ENCODE results near the gene BCHE.

BCHE gene

DNA sequence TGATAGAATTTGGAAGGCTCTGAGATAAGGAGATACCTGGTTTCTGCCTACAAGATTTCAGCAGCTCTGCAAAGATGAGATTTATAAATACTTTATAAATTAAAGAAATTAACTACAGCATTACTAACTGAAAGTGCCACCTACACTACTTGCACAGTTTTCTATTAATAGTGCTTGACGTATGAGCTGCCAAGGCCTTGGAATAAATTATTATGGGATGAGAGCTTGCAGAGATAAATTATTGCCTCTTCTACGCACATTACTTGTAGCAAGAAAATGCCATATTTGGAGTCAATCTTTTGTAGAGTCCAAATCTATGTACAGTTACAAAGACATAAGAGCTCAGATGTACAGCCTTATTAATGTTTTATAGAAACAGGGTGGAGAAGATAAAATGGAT lies 89.1 kb downstream of the BCHE start:
- no peak for DNase-seq

- DNase-seq, result no peak
Observed at GRCh38 chr3:165746874-165747273, 90.3 kb downstream of the BCHE start.

GRCh38 chr3:165744025-165744424 lies 93.2 kb downstream of the BCHE start:
- no peak for DNase-seq

GRCh38 chr3:165742351-165742750 lies 94.9 kb downstream of the BCHE start:
- no peak for DNase-seq

- DNase-seq, result no peak
Observed at GRCh38 chr3:165729756-165730155, 107.5 kb downstream of the BCHE start.

- DNase-seq, result no peak
Observed at GRCh38 chr3:165728924-165729323, 108.3 kb downstream of the BCHE start.

DNA sequence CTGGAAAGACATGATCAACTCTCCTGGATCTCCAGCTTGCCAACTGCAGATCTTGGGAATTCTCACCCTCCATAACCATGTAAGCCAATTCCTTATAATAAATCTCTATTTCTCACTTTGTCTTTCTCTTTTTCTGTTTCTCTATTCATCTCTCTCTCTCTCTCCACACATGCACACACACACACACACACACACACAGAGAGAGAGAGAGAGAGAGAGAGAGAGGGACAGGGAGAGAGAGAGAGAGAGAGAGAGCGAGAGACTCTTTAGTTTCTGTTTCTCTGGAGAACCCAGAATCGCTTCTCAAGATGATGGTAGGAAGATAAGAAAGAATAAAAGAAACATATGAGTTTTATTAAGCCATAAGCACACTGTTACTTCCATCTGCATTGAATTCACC lies 111.9 kb downstream of the BCHE start:
- no peak for DNase-seq

All from activated CD4-positive, alpha-beta T cell treated with anti-CD3 and anti-CD28 coated beads for 1 hour (primary cell).